Measurements from ENCODE around the gene FBXO11. TPM values are rescaled to one million over a fixed set of nuclear protein-coding genes. Genes with fewer than 3 reads are reported as not detected.
"Not testable (repeated sequence)": the region's sequence is repeated elsewhere in the genome, so short reads cannot be mapped to it uniquely, and the experiment has no call there.

The FBXO11 gene
- total RNA-seq, 2 donors from 2014 or later = 71.9 to 84.5 TPM

- peak overlapping the region; percentile 88 for H3K27ac ChIP-seq (ENCODE audit: low read depth, low read length)
- H3K4me1 ChIP-seq (ENCODE audit: control insufficient read depth, insufficient read depth, low read length) = no peaks in the 10 kb centered on the region
- H3K27ac Mint-ChIP-seq = peak overlapping the region; percentile 98
- H3K4me3 ChIP-seq (ENCODE audit: low read length) = peak overlapping the region; percentile 87
- no peaks in the 10 kb centered on the region for H3K9me3 ChIP-seq (ENCODE audit: control insufficient read depth, low read length)
- no peaks in the 10 kb centered on the region for H3K36me3 Mint-ChIP-seq (ENCODE audit: low read depth)
- H3K9me3 Mint-ChIP-seq = no peaks in the 10 kb centered on the region
- no peaks in the 10 kb centered on the region for H3K27me3 ChIP-seq (ENCODE audit: control insufficient read depth, insufficient read depth, low read length, poor library complexity, severe bottlenecking)
- peaks cover 2% of the 10 kb centered on the region for H3K27me3 Mint-ChIP-seq (ENCODE audit: insufficient read depth)
- peaks cover 17% of the 10 kb centered on the region for H3K4me1 Mint-ChIP-seq
- DNase-seq = no peak
- no peak for TF ChIP-seq CTCF (conservative IDR thresholded peaks at IDR 0.05)
- no peaks in the 10 kb centered on the region for H3K36me3 ChIP-seq (ENCODE audit: control insufficient read depth, insufficient read depth, low read length)
- WGBS, 2 experiments (ENCODE audit: insufficient coverage in 1 of 2, insufficient read length in 1 of 2) = 11 to 17% methylated on average over 10 to 15 of the region's 15 CpGs
- peak overlapping the region; percentile 96 for H3K4me3 Mint-ChIP-seq
- H3K9ac ChIP-seq (ENCODE audit: extremely low read depth, low read length, poor library complexity, severe bottlenecking) = peak overlapping the region; percentile 58
Observed at GRCh38 chr2:47907039-47907781, 912 bp upstream of the FBXO11 start.

- H3K4me1 ChIP-seq (ENCODE audit: control insufficient read depth, insufficient read depth, low read length) = no peaks in the 10 kb centered on the region
- H3K4me1 Mint-ChIP-seq = peaks cover 17% of the 10 kb centered on the region
- H3K9me3 ChIP-seq (ENCODE audit: control insufficient read depth, low read length) = no peaks in the 10 kb centered on the region
- peak overlapping the region; percentile 93 for H3K27ac Mint-ChIP-seq
- no peaks in the 10 kb centered on the region for H3K27me3 Mint-ChIP-seq (ENCODE audit: insufficient read depth)
- no peaks in the 10 kb centered on the region for H3K36me3 Mint-ChIP-seq (ENCODE audit: low read depth)
- peak overlapping the region; percentile 85 for H3K9ac ChIP-seq (ENCODE audit: extremely low read depth, low read length, poor library complexity, severe bottlenecking)
- peak overlapping the region; percentile 82 for H3K4me3 ChIP-seq (ENCODE audit: low read length)
- no peaks in the 10 kb centered on the region for H3K36me3 ChIP-seq (ENCODE audit: control insufficient read depth, insufficient read depth, low read length)
- H3K27ac ChIP-seq (ENCODE audit: low read depth, low read length) = peak overlapping the region; percentile 96
- 0% methylated on average over 11 to 91 of the region's 105 CpGs for WGBS, 2 experiments (ENCODE audit: insufficient coverage in 1 of 2, insufficient read length in 1 of 2)
- DNase-seq = peak; percentile 81
- H3K27me3 ChIP-seq (ENCODE audit: control insufficient read depth, insufficient read depth, low read length, poor library complexity, severe bottlenecking) = no peaks in the 10 kb centered on the region
- peak overlapping the region; percentile 96 for H3K4me3 Mint-ChIP-seq
- no peak for TF ChIP-seq CTCF (conservative IDR thresholded peaks at IDR 0.05)
- H3K9me3 Mint-ChIP-seq = no peaks in the 10 kb centered on the region
Observed at GRCh38 chr2:47905386-47906156, 727 bp downstream of the FBXO11 start.

- WGBS, 2 experiments (ENCODE audit: insufficient coverage in 1 of 2, insufficient read length in 1 of 2) = 1% methylated on average over 6 of the region's 10 CpGs; no CpG with 5 or more reads in 1 of the 2 experiments
- no peak for DNase-seq
Observed at GRCh38 chr2:47903781-47904490, 2.4 kb downstream of the FBXO11 start.

GRCh38 chr2:47901892-47902291, 4.4 kb downstream of the FBXO11 start:
- not testable (repeated sequence) for H3K36me3 Mint-ChIP-seq (ENCODE audit: low read depth); H3K9ac ChIP-seq (ENCODE audit: extremely low read depth, low read length, poor library complexity, severe bottlenecking); H3K27ac ChIP-seq (ENCODE audit: low read depth, low read length); H3K4me1 ChIP-seq (ENCODE audit: control insufficient read depth, insufficient read depth, low read length); H3K4me3 Mint-ChIP-seq; H3K27me3 ChIP-seq (ENCODE audit: control insufficient read depth, insufficient read depth, low read length, poor library complexity, severe bottlenecking); H3K27me3 Mint-ChIP-seq (ENCODE audit: insufficient read depth); H3K36me3 ChIP-seq (ENCODE audit: control insufficient read depth, insufficient read depth, low read length); H3K9me3 Mint-ChIP-seq; H3K9me3 ChIP-seq (ENCODE audit: control insufficient read depth, low read length); H3K27ac Mint-ChIP-seq; DNase-seq
- 82 to 96% methylated on average over 8 to 13 of the region's 13 CpGs for WGBS, 2 experiments (ENCODE audit: insufficient coverage in 1 of 2, insufficient read length in 1 of 2)
- peaks cover 30% of the 10 kb centered on the region for H3K4me1 Mint-ChIP-seq
- peak overlapping the region; percentile 97 for H3K4me3 ChIP-seq (ENCODE audit: low read length)

More at GRCh38 chr2:47903781-47904490, 2.4 kb downstream of the FBXO11 start:
- no peak overlapping the region for H3K27ac ChIP-seq (ENCODE audit: low read depth, low read length)
- H3K9ac ChIP-seq (ENCODE audit: extremely low read depth, low read length, poor library complexity, severe bottlenecking) = peak overlapping the region; percentile 90
- peak overlapping the region; percentile 96 for H3K4me3 Mint-ChIP-seq
- H3K27me3 ChIP-seq (ENCODE audit: control insufficient read depth, insufficient read depth, low read length, poor library complexity, severe bottlenecking) = no peaks in the 10 kb centered on the region
- no peaks in the 10 kb centered on the region for H3K4me1 ChIP-seq (ENCODE audit: control insufficient read depth, insufficient read depth, low read length)
- H3K4me1 Mint-ChIP-seq = peaks cover 26% of the 10 kb centered on the region
- H3K36me3 ChIP-seq (ENCODE audit: control insufficient read depth, insufficient read depth, low read length) = no peaks in the 10 kb centered on the region
- no peaks in the 10 kb centered on the region for H3K9me3 ChIP-seq (ENCODE audit: control insufficient read depth, low read length)
- H3K36me3 Mint-ChIP-seq (ENCODE audit: low read depth) = no peaks in the 10 kb centered on the region
- H3K4me3 ChIP-seq (ENCODE audit: low read length) = peak overlapping the region; percentile 97
- H3K27me3 Mint-ChIP-seq (ENCODE audit: insufficient read depth) = no peaks in the 10 kb centered on the region
- no peaks in the 10 kb centered on the region for H3K9me3 Mint-ChIP-seq
- H3K27ac Mint-ChIP-seq = peak overlapping the region; percentile 98
- no peak for TF ChIP-seq CTCF (conservative IDR thresholded peaks at IDR 0.05)

All from endodermal cell (in vitro differentiated cells).